Natural killer cell (primary cell): ENCODE results near the gene PIK3CA. TPM values are rescaled to one million over a fixed set of nuclear protein-coding genes. Genes with fewer than 3 reads are reported as not detected.
"Not testable (repeated sequence)": the region's sequence is repeated elsewhere in the genome, so short reads cannot be mapped to it uniquely, and the experiment has no call there.

Source experiments
- ATAC-seq, 3 donors: fragments of 150-1000 bp in 2 of 3; fragments of 200-7000 bp in 1 of 3; cut with Tn5 transposase; 1 replicate in 1 of 3; 2 replicates in 2 of 3; pipeline ENCODE4 v1.10.0; 2021; ENCODE audit warnings: mild to moderate bottlenecking in 2 of 3, moderate library complexity in 2 of 3
- DNase-seq, 2 donors: peaks; one replicate each; pipeline versions ENCODE4 v3.0.0 to v3.0.0-alpha.2; 2013 to 2021; ENCODE audit warnings: mixed read lengths in 1 of 2
- H3K27ac ChIP-seq: one replicate; pipeline ENCODE4 v1.5.1; 2013; ENCODE audit warnings: mild to moderate bottlenecking, low read length
- H3K27me3 ChIP-seq: one replicate; pipeline ENCODE4 v1.6.1; 2013; ENCODE audit warnings: low read length; ENCODE audit not compliant: control insufficient read depth, insufficient read depth
- H3K36me3 ChIP-seq: one replicate; pipeline ENCODE4 v1.6.1; 2013; ENCODE audit warnings: low read length; ENCODE audit not compliant: control insufficient read depth, insufficient read depth
- H3K4me1 ChIP-seq: one replicate; pipeline ENCODE4 v1.6.1; 2013; ENCODE audit warnings: low read length; ENCODE audit not compliant: control insufficient read depth, insufficient read depth
- H3K4me3 ChIP-seq: one replicate; pipeline ENCODE4 v1.5.1; 2013; ENCODE audit warnings: low read length
- H3K9me3 ChIP-seq: one replicate; pipeline ENCODE4 v1.6.1; 2013; ENCODE audit warnings: low read length; ENCODE audit not compliant: control insufficient read depth, insufficient read depth
- H3K27ac Mint-ChIP-seq, 2 donors: one replicate each; pipeline ENCODE4 v1.8.0; 2022; ENCODE audit warnings: mild to moderate bottlenecking in 2 of 2, mixed read lengths in 2 of 2, moderate library complexity in 1 of 2
- H3K27me3 Mint-ChIP-seq, 2 donors: one replicate each; pipeline ENCODE4 v1.8.0; 2022; ENCODE audit warnings: low read depth in 2 of 2, mixed read lengths in 2 of 2
- H3K36me3 Mint-ChIP-seq: one replicate; pipeline ENCODE4 v1.8.0; 2022; ENCODE audit warnings: mixed read lengths
- H3K4me1 Mint-ChIP-seq, 2 donors: one replicate each; pipeline ENCODE4 v1.8.0; 2022; ENCODE audit warnings: mixed read lengths in 2 of 2
- H3K4me3 Mint-ChIP-seq: one replicate; pipeline ENCODE4 v1.8.0; 2022; ENCODE audit warnings: mild to moderate bottlenecking, moderate library complexity, mixed read lengths
- H3K9me3 Mint-ChIP-seq, 2 donors: one replicate each; pipeline ENCODE4 v1.8.0; 2022; ENCODE audit warnings: mixed read lengths in 2 of 2
- CTCF ChIP-seq: fragments of 200-600 bp; IDR thresholded peaks from one replicate; pipeline ENCODE4 v1.8.0; 2022; ENCODE audit warnings: antibody characterized with exemption
- WGBS: methylation state at CpG from one replicate; pipeline ENCODE4 v1.1.7; 2013; ENCODE audit warnings: missing lambda C conversion rate; ENCODE audit not compliant: insufficient coverage; 5-methylcytosine and 5-hydroxymethylcytosine counted together
- intact Hi-C: fragments of 100-400 bp; cut with micrococcal nuclease; formaldehyde crosslinking; loops from one replicate; pipeline ENCODE4 v1.14.2; 2022
- total RNA-seq, 4 donors: library from RNA; stranded (reverse); fragments of 120-200 nt in 1 of 4; gene quantifications; one replicate each; pipeline versions ENCODE4 v1.2.3 to v1.2.4, GENCODE V29; 2013 to 2022

The PIK3CA gene
- total RNA-seq, 3 donors from 2014 or later (not counting 1 experiment from before 2014, with no cell fraction given), result 37.1 to 40.9 (median 40.2) TPM

DNA sequence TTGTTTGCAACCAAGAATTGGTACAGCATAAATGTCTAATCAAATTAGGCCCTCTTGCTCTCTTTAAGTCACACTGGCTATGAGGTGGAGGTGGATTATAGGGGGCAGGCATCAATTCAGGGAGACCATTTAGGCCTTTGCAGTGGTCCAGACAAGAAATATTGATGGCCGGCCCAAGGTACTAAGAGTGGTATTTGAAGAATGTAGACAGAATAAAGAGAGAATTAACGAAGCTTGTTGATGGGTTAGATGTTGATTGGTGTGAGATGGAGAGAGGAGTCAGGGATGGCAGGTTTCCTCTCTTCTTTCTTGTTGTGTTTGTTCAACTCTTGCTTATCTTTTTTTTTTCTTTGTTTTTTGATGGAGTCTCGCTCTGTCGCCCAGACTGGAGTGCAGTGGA, 48.5 kb downstream of the PIK3CA start:
- no peaks in the 10 kb centered on the region for H3K9me3 Mint-ChIP-seq
- H3K4me3 Mint-ChIP-seq, result no peak overlapping the region
- Histone ChIP-seq H3K36me3 (peaks cover 11% of the 10 kb centered on the region), H3K4me1 (no peaks in the 10 kb centered on the region), H3K9me3 (no peaks in the 10 kb centered on the region), H3K27me3 (no peaks in the 10 kb centered on the region), H3K27ac (no peak overlapping the region), H3K4me3 (no peak overlapping the region)
- ATAC-seq, result no peak
- TF ChIP-seq CTCF, result no peak
- H3K27ac Mint-ChIP-seq, result peak overlapping the region; percentile 35 to 51
- 99% methylated on average over 4 of the region's 4 CpGs for WGBS
- DNase-seq, result no peak
- no peaks in the 10 kb centered on the region for H3K27me3 Mint-ChIP-seq
- H3K4me1 Mint-ChIP-seq, result peaks cover 51 to 56% of the 10 kb centered on the region in 2 donors
- intact Hi-C loops, result loop anchor here (1.0 kb wide), 1 partner anchor 49 kb away; no protein-coding TSS in a partner anchor
- no peaks in the 10 kb centered on the region for H3K36me3 Mint-ChIP-seq

- H3K27me3 Mint-ChIP-seq, result no peaks in the 10 kb centered on the region
- ATAC-seq (no peak), DNase-seq (no peak)
- Histone ChIP-seq H3K27ac (no peak overlapping the region), H3K4me3 (no peak overlapping the region), H3K36me3 (peaks cover 27% of the 10 kb centered on the region), H3K4me1 (no peaks in the 10 kb centered on the region), H3K9me3 (no peaks in the 10 kb centered on the region), H3K27me3 (no peaks in the 10 kb centered on the region)
- WGBS, result 100% methylated on average over 1 of the region's 2 CpGs
- H3K4me3 Mint-ChIP-seq, result no peak overlapping the region
- H3K36me3 Mint-ChIP-seq, result no peaks in the 10 kb centered on the region
- H3K9me3 Mint-ChIP-seq, result no peaks in the 10 kb centered on the region
- no peak for TF ChIP-seq CTCF
- intact Hi-C loops, result no loop called here
- H3K27ac Mint-ChIP-seq, result no peak overlapping the region
- peaks cover 22 to 23% of the 10 kb centered on the region in 2 donors for H3K4me1 Mint-ChIP-seq
Measured at GRCh38 chr3:179200790-179201189, 52.6 kb downstream of the PIK3CA start.

- H3K4me3 Mint-ChIP-seq, H3K4me1 ChIP-seq, H3K36me3 ChIP-seq, H3K27ac Mint-ChIP-seq, intact Hi-C loops, H3K27me3 ChIP-seq, DNase-seq, H3K4me3 ChIP-seq, H3K9me3 Mint-ChIP-seq, H3K27me3 Mint-ChIP-seq, H3K27ac ChIP-seq, H3K36me3 Mint-ChIP-seq, H3K4me1 Mint-ChIP-seq, H3K9me3 ChIP-seq, ATAC-seq: not testable (repeated sequence)
- WGBS, result no CpG with 5 or more reads among the region's 1 CpG
Measured at GRCh38 chr3:179215550-179215949, 67.4 kb downstream of the PIK3CA start.

DNA sequence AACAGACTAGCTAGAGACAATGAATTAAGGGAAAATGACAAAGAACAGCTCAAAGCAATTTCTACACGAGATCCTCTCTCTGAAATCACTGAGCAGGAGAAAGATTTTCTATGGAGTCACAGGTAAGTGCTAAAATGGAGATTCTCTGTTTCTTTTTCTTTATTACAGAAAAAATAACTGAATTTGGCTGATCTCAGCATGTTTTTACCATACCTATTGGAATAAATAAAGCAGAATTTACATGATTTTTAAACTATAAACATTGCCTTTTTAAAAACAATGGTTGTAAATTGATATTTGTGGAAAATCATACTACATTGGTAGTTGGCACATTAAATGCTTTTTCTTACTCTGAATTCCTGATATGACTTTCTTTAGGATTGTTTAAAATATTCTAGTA, 70.1 kb downstream of the PIK3CA start:
- H3K36me3 ChIP-seq, result peaks cover 20% of the 10 kb centered on the region
- H3K27me3 ChIP-seq, H3K4me1 Mint-ChIP-seq, H3K27me3 Mint-ChIP-seq, H3K9me3 ChIP-seq, intact Hi-C loops, H3K27ac ChIP-seq, ATAC-seq, H3K36me3 Mint-ChIP-seq, H3K4me1 ChIP-seq, H3K9me3 Mint-ChIP-seq, H3K27ac Mint-ChIP-seq, H3K4me3 Mint-ChIP-seq, DNase-seq, H3K4me3 ChIP-seq: not testable (repeated sequence)
- WGBS, result no CpG with 5 or more reads among the region's 1 CpG
